GM12878 (cell line): ENCODE measurements around the gene YPEL4.

Source experiments
- ATF2 ChIP-seq: IDR thresholded peaks from 2 replicates; pipeline ENCODE4 v1.6.1; 2012; ENCODE audit warnings: low read length, inconsistent platforms
- BCL3 ChIP-seq: IDR thresholded peaks from 2 replicates; pipeline ENCODE4 v1.6.1; 2011; ENCODE audit warnings: borderline replicate concordance, low read depth, mild to moderate bottlenecking, moderate library complexity, low read length; ENCODE audit not compliant: insufficient read depth, poor library complexity, severe bottlenecking
- CTCF ChIP-seq, 3 experiments: IDR thresholded peaks in 2 of 3; conservative IDR thresholded peaks in 1 of 3; 2 replicates each; pipeline ENCODE4 v1.5.1; 2011; ENCODE audit warnings: low read depth in 3 of 3, low read length in 3 of 3, mild to moderate bottlenecking in 3 of 3, control low read depth in 2 of 3, moderate library complexity in 2 of 3, inconsistent platforms in 1 of 3, mixed read lengths in 1 of 3; ENCODE audit not compliant: control insufficient read depth in 2 of 3, insufficient read depth in 1 of 3; ENCODE audit errors: extremely low read depth in 1 of 3
- ETV6 ChIP-seq, 2 experiments: fragments of 450-650 bp in 1 of 2; IDR thresholded peaks in 1 of 2; conservative IDR thresholded peaks in 1 of 2; 2 replicates each; pipeline ENCODE4 v1.6.1; 2014; ENCODE audit warnings: antibody characterized with exemption in 1 of 2, borderline replicate concordance in 1 of 2, low read depth in 1 of 2, mild to moderate bottlenecking in 1 of 2, moderate library complexity in 1 of 2
- MTA3 ChIP-seq: IDR thresholded peaks from 2 replicates; pipeline ENCODE4 v1.6.1; 2012; ENCODE audit warnings: low read length, inconsistent platforms, borderline replicate concordance
- NRF1 ChIP-seq: conservative IDR thresholded peaks from 2 replicates; pipeline ENCODE4 v1.6.1; 2011; ENCODE audit warnings: mild to moderate bottlenecking, low read depth, low read length, improper control_type of control experiment
- PBX3 ChIP-seq: IDR thresholded peaks from 2 replicates; pipeline ENCODE4 v1.6.1; 2011; ENCODE audit warnings: mild to moderate bottlenecking, low read depth, low read length, moderate library complexity; ENCODE audit not compliant: insufficient replicate concordance
- RB1 ChIP-seq: fragments of 450-650 bp; formaldehyde crosslinking; IDR thresholded peaks from 2 replicates; pipeline ENCODE4 v1.6.1; 2017; ENCODE audit warnings: mild to moderate bottlenecking, borderline replicate concordance
- SMC3 ChIP-seq: IDR thresholded peaks from 2 replicates; pipeline ENCODE4 v1.6.1; 2011; ENCODE audit warnings: low read length, improper control_type of control experiment, borderline replicate concordance
- TAF1 ChIP-seq: IDR thresholded peaks from 2 replicates; pipeline ENCODE4 v1.6.1; 2011; ENCODE audit warnings: mild to moderate bottlenecking, low read depth, low read length, borderline replicate concordance
- ZNF622 ChIP-seq: fragments of 450-650 bp; IDR thresholded peaks from 2 replicates; pipeline ENCODE4 v1.6.1; 2017; ENCODE audit warnings: mild to moderate bottlenecking, inconsistent platforms
- TF ChIP-seq, protein P1 (sequence below): IDR thresholded peaks from 2 replicates; pipeline ENCODE4 v1.6.1; 2012; ENCODE audit warnings: low read depth, low read length, improper control_type of control experiment
- TF ChIP-seq, protein P2 (sequence below): fragments of 450-650 bp; IDR thresholded peaks from 2 replicates; pipeline ENCODE4 v1.6.1; 2017; ENCODE audit warnings: mild to moderate bottlenecking, moderate library complexity
- TF ChIP-seq, protein P3 (sequence below): fragments of 450-650 bp; IDR thresholded peaks from 2 replicates; pipeline ENCODE4 v1.6.1; 2017; ENCODE audit warnings: mild to moderate bottlenecking, moderate library complexity

DNA sequence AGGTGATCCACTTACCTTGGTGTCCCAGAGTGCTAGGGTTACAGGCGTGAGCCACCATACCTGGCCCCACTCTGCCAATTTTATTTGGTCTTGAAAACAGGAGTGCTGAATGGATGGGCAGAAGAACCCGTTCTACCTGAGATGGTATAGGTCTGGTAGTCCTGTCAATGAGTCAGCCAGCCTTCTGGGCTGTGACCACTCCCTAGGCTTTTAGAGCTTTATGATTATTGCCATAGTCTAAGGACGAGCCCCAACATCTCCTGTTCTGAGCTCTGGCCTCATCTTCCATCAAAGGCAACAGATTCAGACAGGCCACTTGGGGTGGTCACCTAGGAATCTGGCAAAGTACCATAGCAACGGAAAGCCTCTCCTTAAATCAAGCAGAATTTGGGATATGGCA lies 29.7 kb upstream of the YPEL4 start:
- TF ChIP-seq ATF2 (no peak), PBX3 (no peak), RB1 (no peak), TAF1 (no peak), ETV6 (conservative IDR thresholded peaks at IDR 0.05 in 1 of 2, IDR thresholded peaks at IDR 0.05 in 1 of 2; ENCODE audit: borderline replicate concordance in 1 of 2, low read depth in 1 of 2) (no peak), MTA3 (no peak), CTCF (IDR thresholded peaks at IDR 0.05 in 2 of 3, conservative IDR thresholded peaks at IDR 0.05 in 1 of 3; ENCODE audit: control insufficient read depth in 2 of 3, extremely low read depth in 1 of 3, insufficient read depth in 1 of 3, low read depth in 3 of 3, low read length in 3 of 3) (no peak), SMC3 (no peak), NRF1 (no peak), ZNF622 (no peak), BCL3 (no peak)
- TF ChIP-seq, protein P1, sequence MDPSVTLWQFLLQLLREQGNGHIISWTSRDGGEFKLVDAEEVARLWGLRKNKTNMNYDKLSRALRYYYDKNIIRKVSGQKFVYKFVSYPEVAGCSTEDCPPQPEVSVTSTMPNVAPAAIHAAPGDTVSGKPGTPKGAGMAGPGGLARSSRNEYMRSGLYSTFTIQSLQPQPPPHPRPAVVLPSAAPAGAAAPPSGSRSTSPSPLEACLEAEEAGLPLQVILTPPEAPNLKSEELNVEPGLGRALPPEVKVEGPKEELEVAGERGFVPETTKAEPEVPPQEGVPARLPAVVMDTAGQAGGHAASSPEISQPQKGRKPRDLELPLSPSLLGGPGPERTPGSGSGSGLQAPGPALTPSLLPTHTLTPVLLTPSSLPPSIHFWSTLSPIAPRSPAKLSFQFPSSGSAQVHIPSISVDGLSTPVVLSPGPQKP, result no peak
- TF ChIP-seq, protein P2, sequence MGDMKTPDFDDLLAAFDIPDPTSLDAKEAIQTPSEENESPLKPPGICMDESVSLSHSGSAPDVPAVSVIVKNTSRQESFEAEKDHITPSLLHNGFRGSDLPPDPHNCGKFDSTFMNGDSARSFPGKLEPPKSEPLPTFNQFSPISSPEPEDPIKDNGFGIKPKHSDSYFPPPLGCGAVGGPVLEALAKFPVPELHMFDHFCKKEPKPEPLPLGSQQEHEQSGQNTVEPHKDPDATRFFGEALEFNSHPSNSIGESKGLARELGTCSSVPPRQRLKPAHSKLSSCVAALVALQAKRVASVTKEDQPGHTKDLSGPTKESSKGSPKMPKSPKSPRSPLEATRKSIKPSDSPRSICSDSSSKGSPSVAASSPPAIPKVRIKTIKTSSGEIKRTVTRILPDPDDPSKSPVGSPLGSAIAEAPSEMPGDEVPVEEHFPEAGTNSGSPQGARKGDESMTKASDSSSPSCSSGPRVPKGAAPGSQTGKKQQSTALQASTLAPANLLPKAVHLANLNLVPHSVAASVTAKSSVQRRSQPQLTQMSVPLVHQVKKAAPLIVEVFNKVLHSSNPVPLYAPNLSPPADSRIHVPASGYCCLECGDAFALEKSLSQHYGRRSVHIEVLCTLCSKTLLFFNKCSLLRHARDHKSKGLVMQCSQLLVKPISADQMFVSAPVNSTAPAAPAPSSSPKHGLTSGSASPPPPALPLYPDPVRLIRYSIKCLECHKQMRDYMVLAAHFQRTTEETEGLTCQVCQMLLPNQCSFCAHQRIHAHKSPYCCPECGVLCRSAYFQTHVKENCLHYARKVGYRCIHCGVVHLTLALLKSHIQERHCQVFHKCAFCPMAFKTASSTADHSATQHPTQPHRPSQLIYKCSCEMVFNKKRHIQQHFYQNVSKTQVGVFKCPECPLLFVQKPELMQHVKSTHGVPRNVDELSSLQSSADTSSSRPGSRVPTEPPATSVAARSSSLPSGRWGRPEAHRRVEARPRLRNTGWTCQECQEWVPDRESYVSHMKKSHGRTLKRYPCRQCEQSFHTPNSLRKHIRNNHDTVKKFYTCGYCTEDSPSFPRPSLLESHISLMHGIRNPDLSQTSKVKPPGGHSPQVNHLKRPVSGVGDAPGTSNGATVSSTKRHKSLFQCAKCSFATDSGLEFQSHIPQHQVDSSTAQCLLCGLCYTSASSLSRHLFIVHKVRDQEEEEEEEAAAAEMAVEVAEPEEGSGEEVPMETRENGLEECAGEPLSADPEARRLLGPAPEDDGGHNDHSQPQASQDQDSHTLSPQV, result no peak
- TF ChIP-seq, protein P3, sequence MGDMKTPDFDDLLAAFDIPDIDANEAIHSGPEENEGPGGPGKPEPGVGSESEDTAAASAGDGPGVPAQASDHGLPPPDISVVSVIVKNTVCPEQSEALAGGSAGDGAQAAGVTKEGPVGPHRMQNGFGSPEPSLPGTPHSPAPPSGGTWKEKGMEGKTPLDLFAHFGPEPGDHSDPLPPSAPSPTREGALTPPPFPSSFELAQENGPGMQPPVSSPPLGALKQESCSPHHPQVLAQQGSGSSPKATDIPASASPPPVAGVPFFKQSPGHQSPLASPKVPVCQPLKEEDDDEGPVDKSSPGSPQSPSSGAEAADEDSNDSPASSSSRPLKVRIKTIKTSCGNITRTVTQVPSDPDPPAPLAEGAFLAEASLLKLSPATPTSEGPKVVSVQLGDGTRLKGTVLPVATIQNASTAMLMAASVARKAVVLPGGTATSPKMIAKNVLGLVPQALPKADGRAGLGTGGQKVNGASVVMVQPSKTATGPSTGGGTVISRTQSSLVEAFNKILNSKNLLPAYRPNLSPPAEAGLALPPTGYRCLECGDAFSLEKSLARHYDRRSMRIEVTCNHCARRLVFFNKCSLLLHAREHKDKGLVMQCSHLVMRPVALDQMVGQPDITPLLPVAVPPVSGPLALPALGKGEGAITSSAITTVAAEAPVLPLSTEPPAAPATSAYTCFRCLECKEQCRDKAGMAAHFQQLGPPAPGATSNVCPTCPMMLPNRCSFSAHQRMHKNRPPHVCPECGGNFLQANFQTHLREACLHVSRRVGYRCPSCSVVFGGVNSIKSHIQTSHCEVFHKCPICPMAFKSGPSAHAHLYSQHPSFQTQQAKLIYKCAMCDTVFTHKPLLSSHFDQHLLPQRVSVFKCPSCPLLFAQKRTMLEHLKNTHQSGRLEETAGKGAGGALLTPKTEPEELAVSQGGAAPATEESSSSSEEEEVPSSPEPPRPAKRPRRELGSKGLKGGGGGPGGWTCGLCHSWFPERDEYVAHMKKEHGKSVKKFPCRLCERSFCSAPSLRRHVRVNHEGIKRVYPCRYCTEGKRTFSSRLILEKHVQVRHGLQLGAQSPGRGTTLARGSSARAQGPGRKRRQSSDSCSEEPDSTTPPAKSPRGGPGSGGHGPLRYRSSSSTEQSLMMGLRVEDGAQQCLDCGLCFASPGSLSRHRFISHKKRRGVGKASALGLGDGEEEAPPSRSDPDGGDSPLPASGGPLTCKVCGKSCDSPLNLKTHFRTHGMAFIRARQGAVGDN, result no peak
